Activated naive CD8-positive, alpha-beta T cell treated with anti-CD3 and anti-CD28 coated beads, Interleukin-2, amount 10 ng/mL, durations not matched to agents 7 days and 5 days (primary cell): Measurements from ENCODE around the gene ADRA1B. TPM values are rescaled to one million over a fixed set of nuclear protein-coding genes. Genes with fewer than 3 reads are reported as not detected.

Source experiments
- ATAC-seq: fragments of 150-1000 bp; cut with Tn5 transposase; one replicate; pipeline ENCODE4 v1.10.0; 2021; ENCODE audit warnings: low read depth, moderate library complexity
- POLR2A ChIA-PET: fragments of 350-600 bp; sonication (Branson Sonifier 250); formaldehyde crosslinking; loops from one replicate; lab custom pipeline; 2021; ENCODE audit warnings: antibody characterized with exemption; lab: Charles Lee
- DNase-seq: peaks from one replicate; pipeline ENCODE4 v3.0.0; 2021
- H3K27ac Mint-ChIP-seq: one replicate; pipeline ENCODE4 v1.8.0; 2022; ENCODE audit warnings: mild to moderate bottlenecking, mixed read lengths
- H3K27me3 Mint-ChIP-seq: one replicate; pipeline ENCODE4 v1.8.0; 2022; ENCODE audit warnings: mild to moderate bottlenecking, moderate library complexity, mixed read lengths
- H3K36me3 Mint-ChIP-seq: one replicate; pipeline ENCODE4 v1.8.0; 2021; ENCODE audit warnings: mild to moderate bottlenecking, mixed read lengths
- H3K4me1 Mint-ChIP-seq: one replicate; pipeline ENCODE4 v1.8.0; 2021; ENCODE audit warnings: mixed read lengths
- H3K4me3 Mint-ChIP-seq: one replicate; pipeline ENCODE4 v1.8.0; 2022; ENCODE audit warnings: mild to moderate bottlenecking, moderate library complexity, mixed read lengths
- H3K9me3 Mint-ChIP-seq: one replicate; pipeline ENCODE4 v1.8.0; 2021; ENCODE audit warnings: mixed read lengths
- total RNA-seq, 2 experiments: library from RNA; stranded (reverse); gene quantifications; one replicate each; pipeline ENCODE4 v1.2.3, GENCODE V29; 2021

The ADRA1B gene
- total RNA-seq, 2 experiments from 2014 or later = not detected

DNA sequence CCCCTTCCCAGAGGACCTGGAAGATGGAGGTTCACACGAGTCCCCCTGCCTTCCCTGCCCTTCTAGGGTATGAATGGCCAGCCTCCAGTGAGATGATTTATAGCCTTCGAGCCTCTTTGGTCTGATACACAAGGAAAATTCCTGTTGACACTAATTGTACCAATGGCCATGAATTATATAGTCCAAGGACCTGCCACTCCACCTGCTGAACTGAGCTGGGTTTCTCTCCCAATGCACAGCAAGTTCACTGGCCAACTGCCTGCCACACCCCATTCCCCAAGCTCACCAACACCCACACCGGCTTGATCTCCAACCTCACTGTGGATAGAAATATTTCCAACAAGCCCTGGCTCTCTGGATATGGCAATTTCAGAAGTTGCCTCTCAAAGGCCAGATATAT, 9.3 kb upstream of the ADRA1B start:
- no peak overlapping the region for H3K4me3 Mint-ChIP-seq
- no peak overlapping the region for H3K27ac Mint-ChIP-seq
- DNase-seq (no peak), ATAC-seq (no peak)
- H3K27me3 Mint-ChIP-seq = peaks cover 25% of the 10 kb centered on the region
- no peaks in the 10 kb centered on the region for H3K9me3 Mint-ChIP-seq
- no peaks in the 10 kb centered on the region for H3K36me3 Mint-ChIP-seq
- POLR2A ChIA-PET = no interaction called here
- H3K4me1 Mint-ChIP-seq = peaks cover 4% of the 10 kb centered on the region

GRCh38 chr5:159907689-159908590, 8.3 kb upstream of the ADRA1B start:
- Mint-ChIP-seq H3K27me3 (peaks cover 27% of the 10 kb centered on the region), H3K4me3 (no peak overlapping the region), H3K9me3 (no peaks in the 10 kb centered on the region), H3K4me1 (peaks cover 4% of the 10 kb centered on the region), H3K27ac (no peak overlapping the region), H3K36me3 (no peaks in the 10 kb centered on the region)
- ATAC-seq (no peak), DNase-seq (no peak)
- POLR2A ChIA-PET = no interaction called here

GRCh38 chr5:159908591-159908940, 7.7 kb upstream of the ADRA1B start:
- Mint-ChIP-seq H3K4me3 (no peak overlapping the region), H3K4me1 (peaks cover 4% of the 10 kb centered on the region), H3K27me3 (peaks cover 29% of the 10 kb centered on the region), H3K9me3 (no peaks in the 10 kb centered on the region), H3K36me3 (no peaks in the 10 kb centered on the region), H3K27ac (no peak overlapping the region)
- DNase-seq = no peak
- POLR2A ChIA-PET = no interaction called here
- ATAC-seq = no peak

GRCh38 chr5:159909126-159909525, 7.2 kb upstream of the ADRA1B start:
- H3K4me1 Mint-ChIP-seq = peaks cover 4% of the 10 kb centered on the region
- no peaks in the 10 kb centered on the region for H3K9me3 Mint-ChIP-seq
- no peak overlapping the region for H3K4me3 Mint-ChIP-seq
- DNase-seq = no peak
- peaks cover 31% of the 10 kb centered on the region for H3K27me3 Mint-ChIP-seq
- POLR2A ChIA-PET = no interaction called here
- H3K36me3 Mint-ChIP-seq = no peaks in the 10 kb centered on the region
- no peak overlapping the region for H3K27ac Mint-ChIP-seq
- no peak for ATAC-seq

GRCh38 chr5:159910207-159910842, 6.0 kb upstream of the ADRA1B start:
- POLR2A ChIA-PET = no interaction called here
- Mint-ChIP-seq H3K4me1 (peaks cover 3% of the 10 kb centered on the region), H3K36me3 (no peaks in the 10 kb centered on the region), H3K4me3 (no peak overlapping the region), H3K27me3 (peaks cover 35% of the 10 kb centered on the region), H3K27ac (no peak overlapping the region), H3K9me3 (no peaks in the 10 kb centered on the region)
- DNase-seq = no peak
- no peak for ATAC-seq

DNA sequence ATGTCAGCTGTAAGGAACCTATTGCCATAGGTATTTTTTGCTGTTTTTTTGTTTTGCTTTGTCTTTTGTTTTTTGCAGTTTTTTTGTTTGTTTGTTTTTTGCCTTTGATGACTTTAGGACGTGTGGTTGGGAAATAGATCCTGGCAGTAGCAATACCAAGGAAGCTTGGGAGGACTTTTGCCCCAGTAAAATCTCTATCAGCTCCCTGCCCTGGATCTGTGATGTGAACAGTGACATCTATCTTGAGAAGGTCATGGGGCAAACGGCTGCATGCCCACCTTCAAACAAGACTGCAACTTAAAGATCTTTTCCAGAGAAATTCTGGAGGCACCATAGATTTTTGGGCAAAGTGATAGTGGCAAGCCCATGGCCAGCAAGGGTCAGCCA, 5.4 kb upstream of the ADRA1B start:
- Mint-ChIP-seq H3K4me1 (peaks cover 2% of the 10 kb centered on the region), H3K36me3 (no peaks in the 10 kb centered on the region), H3K9me3 (no peaks in the 10 kb centered on the region), H3K27me3 (peaks cover 39% of the 10 kb centered on the region), H3K4me3 (no peak overlapping the region), H3K27ac (no peak overlapping the region)
- no peak for DNase-seq
- no peak for ATAC-seq
- POLR2A ChIA-PET = no interaction called here

GRCh38 chr5:159911349-159911748, 4.9 kb upstream of the ADRA1B start:
- ATAC-seq (no peak), DNase-seq (no peak)
- no peak overlapping the region for H3K27ac Mint-ChIP-seq
- POLR2A ChIA-PET = no interaction called here
- H3K36me3 Mint-ChIP-seq = no peaks in the 10 kb centered on the region
- H3K4me1 Mint-ChIP-seq = peaks cover 2% of the 10 kb centered on the region
- peaks cover 40% of the 10 kb centered on the region for H3K27me3 Mint-ChIP-seq
- H3K4me3 Mint-ChIP-seq = no peak overlapping the region
- no peaks in the 10 kb centered on the region for H3K9me3 Mint-ChIP-seq

- H3K27me3 Mint-ChIP-seq = peaks cover 47% of the 10 kb centered on the region
- no peaks in the 10 kb centered on the region for H3K9me3 Mint-ChIP-seq
- H3K36me3 Mint-ChIP-seq = no peaks in the 10 kb centered on the region
- peaks cover 2% of the 10 kb centered on the region for H3K4me1 Mint-ChIP-seq
- H3K27ac Mint-ChIP-seq = no peak overlapping the region
- DNase-seq (no peak), ATAC-seq (no peak)
- POLR2A ChIA-PET = no interaction called here
- no peak overlapping the region for H3K4me3 Mint-ChIP-seq
These were observed 4.1 kb upstream of the ADRA1B start for GRCh38 chr5:159912033-159912800.

DNA sequence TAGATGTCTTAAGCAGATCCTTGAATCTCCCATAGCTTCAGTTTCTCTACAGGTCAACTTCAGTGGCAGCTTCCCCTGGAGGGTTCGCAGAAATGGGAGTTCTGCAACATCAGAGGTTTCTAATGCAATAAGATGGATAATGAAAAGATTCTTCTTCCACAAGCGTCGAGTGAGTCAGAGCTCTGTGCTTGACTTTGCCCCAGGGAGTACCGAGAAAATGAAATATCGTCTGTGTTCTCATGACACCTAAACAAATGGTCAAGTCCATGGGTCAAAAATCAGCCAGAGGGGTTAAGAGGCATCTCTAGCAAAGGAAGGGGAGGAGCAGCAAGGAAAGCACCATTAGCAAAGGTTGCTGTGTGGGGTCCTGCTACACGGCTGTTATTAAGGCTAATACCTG, 3.2 kb upstream of the ADRA1B start:
- peaks cover 4% of the 10 kb centered on the region for H3K4me1 Mint-ChIP-seq
- no peaks in the 10 kb centered on the region for H3K9me3 Mint-ChIP-seq
- ATAC-seq (no peak), DNase-seq (no peak)
- POLR2A ChIA-PET = no interaction called here
- no peaks in the 10 kb centered on the region for H3K36me3 Mint-ChIP-seq
- peaks cover 50% of the 10 kb centered on the region for H3K27me3 Mint-ChIP-seq
- no peak overlapping the region for H3K27ac Mint-ChIP-seq
- no peak overlapping the region for H3K4me3 Mint-ChIP-seq

GRCh38 chr5:159913501-159913900, 2.8 kb upstream of the ADRA1B start:
- no peak overlapping the region for H3K4me3 Mint-ChIP-seq
- no peak overlapping the region for H3K27ac Mint-ChIP-seq
- H3K4me1 Mint-ChIP-seq = peaks cover 4% of the 10 kb centered on the region
- H3K36me3 Mint-ChIP-seq = no peaks in the 10 kb centered on the region
- DNase-seq = no peak
- peaks cover 50% of the 10 kb centered on the region for H3K27me3 Mint-ChIP-seq
- no peaks in the 10 kb centered on the region for H3K9me3 Mint-ChIP-seq
- no peak for ATAC-seq
- POLR2A ChIA-PET = no interaction called here

GRCh38 chr5:159916841-159917761, 819 bp downstream of the ADRA1B start:
- Mint-ChIP-seq H3K4me3 (peak overlapping the region; percentile 29), H3K36me3 (no peaks in the 10 kb centered on the region), H3K9me3 (no peaks in the 10 kb centered on the region), H3K27me3 (peaks cover 49% of the 10 kb centered on the region), H3K27ac (no peak overlapping the region), H3K4me1 (peaks cover 4% of the 10 kb centered on the region)
- DNase-seq = no peak
- ATAC-seq = no peak
- POLR2A ChIA-PET = no interaction called here

- POLR2A ChIA-PET = no interaction called here
- ATAC-seq = no peak
- Mint-ChIP-seq H3K4me1 (peaks cover 4% of the 10 kb centered on the region), H3K9me3 (no peaks in the 10 kb centered on the region), H3K27me3 (peaks cover 46% of the 10 kb centered on the region), H3K36me3 (no peaks in the 10 kb centered on the region), H3K27ac (no peak overlapping the region), H3K4me3 (no peak overlapping the region)
- DNase-seq = no peak
These were observed 1.7 kb downstream of the ADRA1B start for GRCh38 chr5:159917994-159918393.

GRCh38 chr5:159921721-159922120, 5.4 kb downstream of the ADRA1B start:
- no peak overlapping the region for H3K4me3 Mint-ChIP-seq
- no peak overlapping the region for H3K27ac Mint-ChIP-seq
- H3K4me1 Mint-ChIP-seq = peaks cover 2% of the 10 kb centered on the region
- DNase-seq = no peak
- H3K27me3 Mint-ChIP-seq = peaks cover 34% of the 10 kb centered on the region
- POLR2A ChIA-PET = interaction anchor here (0.5 kb wide), 1 partner anchor 97 kb away, joined by 3 read pairs; no protein-coding TSS in a partner anchor
- no peak for ATAC-seq
- H3K9me3 Mint-ChIP-seq = no peaks in the 10 kb centered on the region
- no peaks in the 10 kb centered on the region for H3K36me3 Mint-ChIP-seq
